Measurements from ENCODE around the gene AHDC1. TPM values are rescaled to one million over a fixed set of nuclear protein-coding genes. Genes with fewer than 3 reads are reported as not detected.

AHDC1 gene
- polyA plus RNA-seq, 1 donor from 2014 or later, result 5.3 TPM

GRCh38 chr1:27593678-27594563 lies 10.0 kb downstream of the AHDC1 start:
- no peak for TF ChIP-seq RAD21 (conservative IDR thresholded peaks at IDR 0.05)
- no peak for TF ChIP-seq MXI1 (conservative IDR thresholded peaks at IDR 0.05; ENCODE audit: poor library complexity, severe bottlenecking)
- TF ChIP-seq SMC3 (conservative IDR thresholded peaks at IDR 0.05; ENCODE audit: poor library complexity), result no peak
- TF ChIP-seq TAF1 (IDR thresholded peaks at IDR 0.05; ENCODE audit: low read depth), result no peak
- TF ChIP-seq EP300 (conservative IDR thresholded peaks at IDR 0.05; ENCODE audit: poor library complexity, severe bottlenecking), result no peak
- TF ChIP-seq EZH2 (IDR thresholded peaks at IDR 0.05; ENCODE audit: borderline replicate concordance, insufficient read depth, low read length, poor library complexity, severe bottlenecking), result no peak
- peak overlapping the region; percentile 61 for H3K4me3 ChIP-seq (ENCODE audit: low read length)
- H3K9ac ChIP-seq (ENCODE audit: low read length), result peak overlapping the region; percentile 66
- peak overlapping the region; percentile 88 for H3K4me2 ChIP-seq (ENCODE audit: low read length)
- H3K9me3 ChIP-seq (ENCODE audit: low read length), result no peaks in the 10 kb centered on the region
- H3K79me2 ChIP-seq (replicated peaks; ENCODE audit: insufficient read depth, low read length), result peaks cover 84% of the 10 kb centered on the region
- H3K36me3 ChIP-seq (ENCODE audit: insufficient read depth, low read length), result no peaks in the 10 kb centered on the region
- H3F3A ChIP-seq (ENCODE audit: insufficient read depth, low read length, poor library complexity, severe bottlenecking), result no peaks in the 10 kb centered on the region
- H4K20me1 ChIP-seq (ENCODE audit: insufficient read depth), result peaks cover 47% of the 10 kb centered on the region
- no peak overlapping the region for H2AFZ ChIP-seq (ENCODE audit: low read depth, low read length)
- no peaks in the 10 kb centered on the region for H3K27me3 ChIP-seq (ENCODE audit: insufficient read depth, low read depth, low read length)
- H3K27ac ChIP-seq (ENCODE audit: low read length), result peak overlapping the region; percentile 90
- no peaks in the 10 kb centered on the region for H3K9me2 ChIP-seq (ENCODE audit: insufficient read depth, low read length)

GRCh38 chr1:27592931-27593677 lies 10.8 kb downstream of the AHDC1 start:
- H3K27me3 ChIP-seq (ENCODE audit: insufficient read depth, low read depth, low read length), result no peaks in the 10 kb centered on the region
- TF ChIP-seq CTCF (IDR thresholded peaks at IDR 0.05; ENCODE audit: poor library complexity, severe bottlenecking), result no peak
- no peak for TF ChIP-seq EZH2 (IDR thresholded peaks at IDR 0.05; ENCODE audit: borderline replicate concordance, insufficient read depth, low read length, poor library complexity, severe bottlenecking)
- no peak for TF ChIP-seq EP300 (conservative IDR thresholded peaks at IDR 0.05; ENCODE audit: poor library complexity, severe bottlenecking)
- TF ChIP-seq POLR2AphosphoS5 (IDR thresholded peaks at IDR 0.05), result peak; percentile 14
- no peaks in the 10 kb centered on the region for H3K9me3 ChIP-seq (ENCODE audit: low read length)
- H3K27ac ChIP-seq (ENCODE audit: low read length), result peak overlapping the region; percentile 90
- H3K36me3 ChIP-seq (ENCODE audit: insufficient read depth, low read length), result no peaks in the 10 kb centered on the region
- H3F3A ChIP-seq (ENCODE audit: insufficient read depth, low read length, poor library complexity, severe bottlenecking), result no peaks in the 10 kb centered on the region
- peaks cover 40% of the 10 kb centered on the region for H4K20me1 ChIP-seq (ENCODE audit: insufficient read depth)
- no peaks in the 10 kb centered on the region for H3K9me2 ChIP-seq (ENCODE audit: insufficient read depth, low read length)
- H3K4me3 ChIP-seq (ENCODE audit: low read length), result peak overlapping the region; percentile 61
- H3K4me2 ChIP-seq (ENCODE audit: low read length), result peak overlapping the region; percentile 88
- peak overlapping the region; percentile 66 for H3K9ac ChIP-seq (ENCODE audit: low read length)
- H2AFZ ChIP-seq (ENCODE audit: low read depth, low read length), result no peak overlapping the region
- H3K79me2 ChIP-seq (replicated peaks; ENCODE audit: insufficient read depth, low read length), result peaks cover 83% of the 10 kb centered on the region

DNA sequence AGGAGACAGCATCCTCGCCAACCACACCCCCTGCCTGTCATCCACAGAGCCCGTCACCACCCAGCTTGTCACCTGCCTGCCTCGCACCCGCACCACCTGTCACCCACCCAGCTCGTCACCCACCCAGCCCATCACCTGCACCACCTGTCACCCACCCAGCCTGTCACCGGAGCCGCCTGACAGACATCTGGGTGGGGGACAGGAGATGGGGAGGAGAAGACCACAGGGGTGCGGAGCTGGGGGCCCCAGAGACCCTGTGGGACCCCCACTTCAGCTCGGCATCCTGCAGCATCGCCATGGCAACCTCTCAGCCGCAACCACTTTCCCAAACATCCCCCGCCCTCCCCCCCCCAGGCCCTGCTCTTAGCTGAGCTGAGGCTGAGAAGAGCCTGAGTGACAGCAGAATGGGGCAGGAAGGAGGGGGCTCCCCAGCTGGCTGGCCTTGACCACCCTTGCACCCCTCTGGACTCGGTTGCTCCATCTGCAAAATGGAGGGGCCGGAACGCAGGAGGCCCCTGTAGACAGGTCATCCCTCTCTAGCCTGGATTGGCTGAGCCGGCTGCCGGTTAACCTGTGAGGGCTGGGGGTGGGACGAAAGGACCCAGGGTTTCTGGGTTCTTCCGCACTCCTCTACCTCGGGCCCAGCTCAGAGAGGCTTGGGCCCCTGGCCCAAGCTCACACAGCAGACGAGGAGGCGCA lies 11.6 kb downstream of the AHDC1 start:
- Histone ChIP-seq H2AFZ (ENCODE audit: low read depth, low read length) (no peak overlapping the region), H3K27ac (ENCODE audit: low read length) (peak overlapping the region; percentile 90), H3K4me2 (ENCODE audit: low read length) (peak overlapping the region; percentile 88), H4K20me1 (ENCODE audit: insufficient read depth) (peaks cover 33% of the 10 kb centered on the region), H3K9me2 (ENCODE audit: insufficient read depth, low read length) (no peaks in the 10 kb centered on the region), H3K4me3 (ENCODE audit: low read length) (peak overlapping the region; percentile 61), H3K9me3 (ENCODE audit: low read length) (no peaks in the 10 kb centered on the region), H3K27me3 (ENCODE audit: insufficient read depth, low read depth, low read length) (no peaks in the 10 kb centered on the region), H3F3A (ENCODE audit: insufficient read depth, low read length, poor library complexity, severe bottlenecking) (no peaks in the 10 kb centered on the region), H3K9ac (ENCODE audit: low read length) (peak overlapping the region; percentile 66), H3K79me2 (replicated peaks; ENCODE audit: insufficient read depth, low read length) (peaks cover 83% of the 10 kb centered on the region), H3K36me3 (ENCODE audit: insufficient read depth, low read length) (no peaks in the 10 kb centered on the region)
- TF ChIP-seq EP300 (conservative IDR thresholded peaks at IDR 0.05; ENCODE audit: poor library complexity, severe bottlenecking) (peak; percentile 91), MXI1 (conservative IDR thresholded peaks at IDR 0.05; ENCODE audit: poor library complexity, severe bottlenecking) (peak; percentile 12), CTCF (IDR thresholded peaks at IDR 0.05; ENCODE audit: poor library complexity, severe bottlenecking) (no peak), POLR2AphosphoS5 (IDR thresholded peaks at IDR 0.05) (peak; percentile 59)

Data from neural cell (in vitro differentiated cells).